Measurements from ENCODE around the gene GALNT12. TPM values are rescaled to one million over a fixed set of nuclear protein-coding genes. Genes with fewer than 3 reads are reported as not detected.

Gene GALNT12
- total RNA-seq, 1 donor from 2014 or later = not detected

DNA sequence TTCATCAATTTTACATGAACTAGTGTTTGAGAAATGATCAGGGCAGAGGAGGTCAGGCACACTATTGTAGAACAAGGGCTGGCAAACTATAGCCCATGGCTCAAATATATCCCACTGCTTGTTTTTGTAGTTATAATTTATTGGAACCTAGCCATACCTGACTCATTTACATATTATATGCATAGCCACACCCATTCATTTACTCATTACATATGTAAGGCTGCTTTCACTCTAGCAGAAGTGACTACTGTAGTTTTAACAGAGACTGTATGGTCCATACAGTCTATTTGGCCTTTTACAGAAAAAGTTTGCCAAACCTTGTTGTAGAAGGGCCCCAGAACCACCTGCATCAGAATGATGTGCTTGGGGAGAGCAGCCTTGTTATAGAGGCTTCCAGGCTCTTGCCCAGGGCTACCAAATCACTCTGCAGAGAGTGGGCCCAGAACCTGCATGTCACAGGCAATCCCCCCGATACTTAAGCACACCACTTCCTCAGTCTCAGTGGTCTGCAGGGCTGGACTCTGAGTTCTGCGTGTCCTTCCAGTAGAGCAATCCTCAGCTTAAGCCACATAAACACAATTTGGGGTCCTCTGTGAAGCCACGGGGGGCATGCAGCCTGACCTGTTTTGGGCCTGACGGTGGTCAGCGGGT is 17.9 kb upstream of the GALNT12 start:
- TF ChIP-seq, protein P1, sequence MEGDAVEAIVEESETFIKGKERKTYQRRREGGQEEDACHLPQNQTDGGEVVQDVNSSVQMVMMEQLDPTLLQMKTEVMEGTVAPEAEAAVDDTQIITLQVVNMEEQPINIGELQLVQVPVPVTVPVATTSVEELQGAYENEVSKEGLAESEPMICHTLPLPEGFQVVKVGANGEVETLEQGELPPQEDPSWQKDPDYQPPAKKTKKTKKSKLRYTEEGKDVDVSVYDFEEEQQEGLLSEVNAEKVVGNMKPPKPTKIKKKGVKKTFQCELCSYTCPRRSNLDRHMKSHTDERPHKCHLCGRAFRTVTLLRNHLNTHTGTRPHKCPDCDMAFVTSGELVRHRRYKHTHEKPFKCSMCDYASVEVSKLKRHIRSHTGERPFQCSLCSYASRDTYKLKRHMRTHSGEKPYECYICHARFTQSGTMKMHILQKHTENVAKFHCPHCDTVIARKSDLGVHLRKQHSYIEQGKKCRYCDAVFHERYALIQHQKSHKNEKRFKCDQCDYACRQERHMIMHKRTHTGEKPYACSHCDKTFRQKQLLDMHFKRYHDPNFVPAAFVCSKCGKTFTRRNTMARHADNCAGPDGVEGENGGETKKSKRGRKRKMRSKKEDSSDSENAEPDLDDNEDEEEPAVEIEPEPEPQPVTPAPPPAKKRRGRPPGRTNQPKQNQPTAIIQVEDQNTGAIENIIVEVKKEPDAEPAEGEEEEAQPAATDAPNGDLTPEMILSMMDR (IDR thresholded peaks at IDR 0.05) = no peak
- H3K9me3 Mint-ChIP-seq (ENCODE audit: unreplicated experiment) = no peaks in the 10 kb centered on the region
- H3K27ac Mint-ChIP-seq (ENCODE audit: unreplicated experiment) = no peak overlapping the region
- peaks cover 6% of the 10 kb centered on the region for H3K36me3 Mint-ChIP-seq (ENCODE audit: unreplicated experiment)
- no peak overlapping the region for H3K4me3 Mint-ChIP-seq (ENCODE audit: unreplicated experiment)
- peak; percentile 30 for DNase-seq (ENCODE audit: extremely low spot score, unreplicated experiment)
- peaks cover 19% of the 10 kb centered on the region for H3K4me1 Mint-ChIP-seq (ENCODE audit: unreplicated experiment)
- H3K27me3 Mint-ChIP-seq (ENCODE audit: unreplicated experiment) = no peaks in the 10 kb centered on the region

DNA sequence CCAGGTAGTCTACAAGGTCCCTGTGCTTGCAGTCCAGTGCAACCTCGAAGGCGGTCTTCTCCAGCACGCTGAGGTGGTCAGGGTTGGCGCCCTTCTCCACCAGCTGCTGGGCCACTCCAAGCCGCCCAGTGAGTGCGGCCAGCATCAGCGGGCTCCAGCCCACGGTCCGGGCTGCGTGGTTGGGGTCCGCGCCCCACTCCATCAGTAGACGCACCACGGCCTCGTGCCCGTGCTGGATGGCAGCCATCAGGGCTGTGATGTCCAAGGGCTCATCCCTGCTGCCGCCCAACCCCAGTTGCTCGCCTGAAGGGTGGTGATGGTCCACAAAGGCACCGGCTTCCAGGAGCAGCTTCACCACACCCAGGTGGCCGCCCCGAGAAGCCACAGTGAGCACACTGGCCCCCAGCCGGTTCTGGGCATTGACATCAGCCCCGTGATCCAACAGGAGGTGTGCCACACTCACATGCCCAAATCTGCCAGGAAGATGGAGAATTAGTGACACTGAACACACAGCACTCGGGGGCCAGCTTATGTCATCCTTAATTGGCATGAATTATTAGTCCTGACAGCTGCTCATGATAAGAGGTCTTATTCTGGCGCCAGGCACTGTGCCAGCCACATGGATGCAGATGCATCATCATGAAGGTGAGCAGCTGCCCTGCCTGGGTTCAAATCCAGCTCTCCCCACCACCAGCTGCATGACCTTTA is 17.2 kb upstream of the GALNT12 start:
- peaks cover 6% of the 10 kb centered on the region for H3K36me3 Mint-ChIP-seq (ENCODE audit: unreplicated experiment)
- peaks cover 26% of the 10 kb centered on the region for H3K4me1 Mint-ChIP-seq (ENCODE audit: unreplicated experiment)
- H3K4me3 Mint-ChIP-seq (ENCODE audit: unreplicated experiment) = no peak overlapping the region
- H3K9me3 Mint-ChIP-seq (ENCODE audit: unreplicated experiment) = no peaks in the 10 kb centered on the region
- no peaks in the 10 kb centered on the region for H3K27me3 Mint-ChIP-seq (ENCODE audit: unreplicated experiment)
- H3K27ac Mint-ChIP-seq (ENCODE audit: unreplicated experiment) = no peak overlapping the region
- TF ChIP-seq, protein P1 (IDR thresholded peaks at IDR 0.05) = no peak
- no peak for DNase-seq (ENCODE audit: extremely low spot score, unreplicated experiment)

DNA sequence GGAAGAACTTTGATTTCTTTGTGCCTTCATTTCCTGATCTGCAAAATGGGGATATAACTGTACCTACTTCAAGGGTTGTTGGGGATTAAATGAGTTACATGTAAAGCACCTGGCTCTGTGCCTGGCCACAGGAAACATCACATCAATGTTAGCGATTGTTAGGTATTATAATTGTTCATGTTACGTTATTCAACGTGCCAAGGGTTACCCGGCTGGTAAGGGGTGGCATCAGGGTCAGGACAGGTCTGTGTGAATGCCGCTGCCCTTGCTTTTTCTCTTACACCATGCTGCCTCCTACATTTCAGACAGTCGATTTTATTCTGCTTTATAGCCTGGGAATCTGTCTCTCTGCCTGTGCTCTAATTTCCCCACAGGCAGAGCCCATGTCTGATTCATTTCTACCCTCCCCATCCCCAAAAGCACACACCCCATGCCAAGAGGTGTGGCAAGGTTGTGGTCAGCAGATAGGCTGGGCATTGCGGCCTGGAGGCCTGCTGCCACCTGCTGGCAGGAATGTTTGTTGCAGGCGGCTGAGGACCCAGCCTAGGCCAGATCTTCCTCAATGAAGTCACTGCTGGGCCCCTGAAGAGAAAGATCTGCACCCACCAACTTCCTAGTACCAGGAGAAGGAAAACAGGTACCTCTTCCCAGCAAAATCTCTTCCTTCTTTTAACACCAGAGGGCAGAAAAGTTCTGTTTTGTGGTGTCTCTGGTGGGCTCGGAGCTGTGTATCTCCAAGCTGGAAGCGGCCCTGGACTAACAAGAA is 16.4 kb upstream of the GALNT12 start:
- Mint-ChIP-seq H3K27ac (ENCODE audit: unreplicated experiment) (peak overlapping the region; percentile 56), H3K4me3 (ENCODE audit: unreplicated experiment) (no peak overlapping the region), H3K4me1 (ENCODE audit: unreplicated experiment) (peaks cover 32% of the 10 kb centered on the region), H3K9me3 (ENCODE audit: unreplicated experiment) (no peaks in the 10 kb centered on the region), H3K36me3 (ENCODE audit: unreplicated experiment) (peaks cover 3% of the 10 kb centered on the region), H3K27me3 (ENCODE audit: unreplicated experiment) (no peaks in the 10 kb centered on the region)
- TF ChIP-seq, protein P1 (IDR thresholded peaks at IDR 0.05) = peak; percentile 99
- DNase-seq (ENCODE audit: extremely low spot score, unreplicated experiment) = peak; percentile 92

DNA sequence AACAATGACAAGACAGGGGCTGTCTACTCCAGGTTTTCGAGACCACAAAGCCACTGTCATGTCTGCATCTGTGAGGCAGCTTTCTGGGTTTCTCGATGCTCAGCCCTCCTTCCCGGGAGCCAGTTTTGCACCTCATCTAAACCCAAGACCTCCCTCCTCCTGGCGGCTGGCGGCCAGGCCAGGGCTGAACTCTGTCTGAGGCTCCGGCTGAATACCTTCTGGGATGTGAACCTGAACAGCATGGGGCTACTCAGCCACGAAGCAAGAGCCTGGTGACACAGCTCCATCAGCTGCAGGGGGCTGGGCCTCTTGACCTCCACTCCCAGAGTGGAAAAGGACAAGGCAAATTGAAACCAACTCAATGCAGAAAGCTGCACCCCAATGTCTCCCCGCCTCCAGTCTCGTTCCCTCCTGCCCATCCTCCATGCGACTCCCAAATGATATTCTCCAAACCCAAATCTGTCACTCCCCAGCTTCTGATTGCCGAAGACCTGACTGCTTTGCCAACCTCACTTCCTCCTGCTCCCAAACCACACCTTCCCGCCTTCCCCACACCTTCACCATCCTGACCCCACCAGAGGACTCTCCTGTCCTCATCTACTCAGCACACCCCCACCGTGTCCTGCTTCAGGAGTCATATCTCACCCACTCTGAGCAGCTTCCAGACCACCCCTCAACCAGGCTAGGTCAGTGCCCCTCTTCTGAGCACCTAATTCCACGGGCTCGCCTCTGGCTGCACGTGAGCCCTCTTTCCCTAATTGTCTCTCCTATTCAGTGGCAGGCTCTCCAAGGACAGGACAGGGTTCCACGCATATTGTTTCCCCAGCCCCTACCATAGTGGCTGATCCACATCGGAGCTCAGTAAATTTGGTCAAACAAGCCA is 15.6 kb upstream of the GALNT12 start:
- H3K4me3 Mint-ChIP-seq (ENCODE audit: unreplicated experiment) = no peak overlapping the region
- peaks cover 35% of the 10 kb centered on the region for H3K4me1 Mint-ChIP-seq (ENCODE audit: unreplicated experiment)

More for the DNA sequence above, 15.6 kb upstream of the GALNT12 start:
- no peak for DNase-seq (ENCODE audit: extremely low spot score, unreplicated experiment)
- Mint-ChIP-seq H3K27me3 (ENCODE audit: unreplicated experiment) (no peaks in the 10 kb centered on the region), H3K36me3 (ENCODE audit: unreplicated experiment) (peaks cover 3% of the 10 kb centered on the region), H3K27ac (ENCODE audit: unreplicated experiment) (peak overlapping the region; percentile 56), H3K9me3 (ENCODE audit: unreplicated experiment) (no peaks in the 10 kb centered on the region)
- TF ChIP-seq, protein P1 (IDR thresholded peaks at IDR 0.05) = no peak
